ENCODE data around the gene CAPZA3. TPM values are rescaled to one million over a fixed set of nuclear protein-coding genes. Genes with fewer than 3 reads are reported as not detected.
"Not testable (repeated sequence)": the region's sequence is repeated elsewhere in the genome, so short reads cannot be mapped to it uniquely, and the experiment has no call there.

The CAPZA3 gene
- total RNA-seq, result not detected in 2 replicates

- intact Hi-C loops (cut with micrococcal nuclease), result no loop called here
Observed at GRCh38 chr12:18737819-18738218, at the start of gene CAPZA3, which contains the start of gene PLCZ1. Gene CAPZA3, plus strand, starts transcription at chr12:18738119. Its CDS starts 150 bp downstream, at chr12:18738269. Gene PLCZ1, minus strand, starts transcription at chr12:18738012. Its CDS starts 641 bp downstream, at chr12:18737371.

- intact Hi-C loops (cut with micrococcal nuclease), result no loop called here
Observed at GRCh38 chr12:18689771-18690170, 48.1 kb upstream of the CAPZA3 start.

GRCh38 chr12:18690653-18691052 is 47.3 kb upstream of the CAPZA3 start:
- intact Hi-C loops (cut with micrococcal nuclease), result no loop called here

- intact Hi-C loops (cut with micrococcal nuclease), result not testable (repeated sequence)
Observed at GRCh38 chr12:18693986-18694385, 43.9 kb upstream of the CAPZA3 start.

GRCh38 chr12:18696971-18697602 is 40.8 kb upstream of the CAPZA3 start:
- intact Hi-C loops (cut with micrococcal nuclease), result no loop called here

- intact Hi-C loops (cut with micrococcal nuclease), result no loop called here
Observed at GRCh38 chr12:18700271-18700670, 37.6 kb upstream of the CAPZA3 start.

- intact Hi-C loops (cut with micrococcal nuclease), result no loop called here
Observed at GRCh38 chr12:18703321-18703720, 34.6 kb upstream of the CAPZA3 start.

- intact Hi-C loops (cut with micrococcal nuclease), result no loop called here
Observed at GRCh38 chr12:18703911-18704310, 34.0 kb upstream of the CAPZA3 start.

- intact Hi-C loops (cut with micrococcal nuclease), result no loop called here
Observed at GRCh38 chr12:18706798-18707197, 31.1 kb upstream of the CAPZA3 start.

GRCh38 chr12:18716236-18716635 is 21.7 kb upstream of the CAPZA3 start:
- intact Hi-C loops (cut with micrococcal nuclease), result no loop called here

GRCh38 chr12:18718462-18718861 is 19.5 kb upstream of the CAPZA3 start:
- intact Hi-C loops (cut with micrococcal nuclease), result no loop called here

GRCh38 chr12:18719922-18720510 is 17.9 kb upstream of the CAPZA3 start:
- intact Hi-C loops (cut with micrococcal nuclease), result no loop called here

- intact Hi-C loops (cut with micrococcal nuclease), result no loop called here
Observed at GRCh38 chr12:18720690-18721089, 17.2 kb upstream of the CAPZA3 start.

- intact Hi-C loops (cut with micrococcal nuclease), result no loop called here
Observed at GRCh38 chr12:18721452-18721851, 16.5 kb upstream of the CAPZA3 start.

- intact Hi-C loops (cut with micrococcal nuclease), result no loop called here
Observed at GRCh38 chr12:18723752-18724151, 14.2 kb upstream of the CAPZA3 start.

- intact Hi-C loops (cut with micrococcal nuclease), result no loop called here
Observed at GRCh38 chr12:18731156-18731555, 6.8 kb upstream of the CAPZA3 start.

GRCh38 chr12:18747895-18748294 is 10.0 kb downstream of the CAPZA3 start:
- intact Hi-C loops (cut with micrococcal nuclease), result no loop called here

- intact Hi-C loops (cut with micrococcal nuclease), result no loop called here
Observed at GRCh38 chr12:18749386-18749957, 11.6 kb downstream of the CAPZA3 start.

- intact Hi-C loops (cut with micrococcal nuclease), result no loop called here
Observed at GRCh38 chr12:18750085-18750484, 12.2 kb downstream of the CAPZA3 start.

- intact Hi-C loops (cut with micrococcal nuclease), result no loop called here
Observed at GRCh38 chr12:18751866-18752265, 13.9 kb downstream of the CAPZA3 start.

- intact Hi-C loops (cut with micrococcal nuclease), result no loop called here
Observed at GRCh38 chr12:18752280-18752920, 14.5 kb downstream of the CAPZA3 start.

GRCh38 chr12:18752947-18753346 is 15.0 kb downstream of the CAPZA3 start:
- intact Hi-C loops (cut with micrococcal nuclease), result no loop called here
